Keratinocyte (primary cell): ENCODE results near the gene FAM120C. TPM values are rescaled to one million over a fixed set of nuclear protein-coding genes. Genes with fewer than 3 reads are reported as not detected.

Experiments
- DNase-seq: peaks from one replicate; pipeline ENCODE4 v3.0.0-alpha.2; 2011; ENCODE audit warnings: low read depth, missing footprints, low spot score
- FAIRE-seq: peaks from 2 replicates; lab custom pipeline; 2011; peaks lifted over from hg19 to GRCh38; lab: Jason Lieb, UNC
- H2AFZ ChIP-seq: 2 replicates; pipeline ENCODE4 v1.6.0; 2012; ENCODE audit warnings: low read length, control low read depth, inconsistent platforms; ENCODE audit not compliant: control insufficient read depth
- H3K27ac ChIP-seq: 2 replicates; pipeline ENCODE4 v1.5.1; 2011; ENCODE audit warnings: low read length; ENCODE audit not compliant: control insufficient read depth, insufficient read depth
- H3K27me3 ChIP-seq: 3 replicates; pipeline ENCODE4 v1.6.0; 2011; ENCODE audit warnings: low read length; ENCODE audit not compliant: control insufficient read depth, insufficient read depth; ENCODE audit errors: extremely low read depth
- H3K36me3 ChIP-seq, 2 experiments: 2 replicates in 1 of 2; 3 replicates in 1 of 2; pipeline ENCODE4 v1.5.1; 2011; ENCODE audit warnings: low read length in 2 of 2, mild to moderate bottlenecking in 1 of 2; ENCODE audit not compliant: control insufficient read depth in 2 of 2, insufficient read depth in 2 of 2; ENCODE audit errors: extremely low read depth in 1 of 2
- H3K4me1 ChIP-seq: 3 replicates; pipeline ENCODE4 v1.5.1; 2011; ENCODE audit warnings: low read length; ENCODE audit not compliant: control insufficient read depth, insufficient read depth; ENCODE audit errors: extremely low read depth
- H3K4me2 ChIP-seq: 3 replicates; pipeline ENCODE4 v1.6.0; 2011; ENCODE audit warnings: low read depth, low read length; ENCODE audit not compliant: control insufficient read depth, insufficient read depth; ENCODE audit errors: extremely low read depth
- H3K4me3 ChIP-seq, 3 experiments: fragments of 200-600 bp in 1 of 3; sonication (generic) in 1 of 3; 2 replicates in 2 of 3; 3 replicates in 1 of 3; pipeline ENCODE4 v1.5.1; 2011 to 2016; ENCODE audit warnings: low read length in 3 of 3, mild to moderate bottlenecking in 3 of 3, control low read depth in 2 of 3, inconsistent platforms in 1 of 3, low read depth in 1 of 3, mixed read lengths in 1 of 3, mixed run types in 1 of 3, moderate library complexity in 1 of 3; ENCODE audit not compliant: control insufficient read depth in 2 of 3, insufficient read depth in 2 of 3; ENCODE audit errors: extremely low read depth in 1 of 3
- H3K79me2 ChIP-seq: 2 replicates; pipeline ENCODE4 v1.6.0; 2012; ENCODE audit warnings: low read length; ENCODE audit not compliant: control insufficient read depth, insufficient read depth
- H3K9ac ChIP-seq: 3 replicates; pipeline ENCODE4 v1.6.0; 2011; ENCODE audit warnings: low read length; ENCODE audit not compliant: control insufficient read depth, insufficient read depth; ENCODE audit errors: extremely low read depth
- H3K9me1 ChIP-seq: 3 replicates; pipeline ENCODE4 v1.6.0; 2011; ENCODE audit warnings: low read length; ENCODE audit not compliant: control insufficient read depth, insufficient read depth; ENCODE audit errors: extremely low read depth
- H3K9me3 ChIP-seq: 2 replicates; pipeline ENCODE4 v1.5.1; 2012; ENCODE audit warnings: low read depth, low read length; ENCODE audit not compliant: control insufficient read depth
- H4K20me1 ChIP-seq: 3 replicates; pipeline ENCODE4 v1.6.0; 2011; ENCODE audit warnings: low read length; ENCODE audit not compliant: control insufficient read depth, insufficient read depth; ENCODE audit errors: extremely low read depth
- EZH2 ChIP-seq: IDR thresholded peaks from one replicate; pipeline ENCODE4 v1.6.1; 2012; ENCODE audit warnings: inconsistent platforms, mild to moderate bottlenecking, low read length, moderate library complexity
- dilution Hi-C: fragments of 300-500 bp; cut with MboI; formaldehyde crosslinking; loops from one replicate; pipeline ENCODE4 v1.7.0; 2020; ENCODE audit warnings: low sequenced_read_pairs; ENCODE audit not compliant: extremely low pct_ligation_motif_present
- polyA plus RNA-seq, 5 experiments: library from polyadenylated mRNA; depleted of rRNA in 3 of 5; stranded (reverse) in 3 of 5; stranded (forward) in 1 of 5; unstranded in 1 of 5; fragments of >200 nt; gene quantifications; 1 replicate in 1 of 5; 2 replicates in 3 of 5; 3 replicates in 1 of 5; pipeline versions ENCODE4 v1.2.1 to v1.2.3, GENCODE V29; 2011 to 2012; ENCODE audit warnings: missing spikeins in 2 of 5, low read depth in 1 of 5, low replicate concordance in 1 of 5
- TF ChIP-seq, protein P1 (sequence below), 3 experiments: IDR thresholded peaks in 1 of 3; conservative IDR thresholded peaks in 1 of 3; optimal IDR thresholded peaks in 1 of 3; 2 replicates in 2 of 3; 3 replicates in 1 of 3; pipeline versions ENCODE3 to v1.5.1; 2011; ENCODE audit warnings: low read length in 3 of 3, mild to moderate bottlenecking in 3 of 3, moderate library complexity in 2 of 3, control low read depth in 1 of 3, inconsistent platforms in 1 of 3; ENCODE audit not compliant: insufficient read depth in 2 of 3; ENCODE audit errors: extremely low read depth in 1 of 3

Gene FAM120C
- polyA plus RNA-seq, 1 donor (not counting 4 experiments of a cell fraction or from before 2014, with no cell fraction given), result 1.9 TPM

DNA sequence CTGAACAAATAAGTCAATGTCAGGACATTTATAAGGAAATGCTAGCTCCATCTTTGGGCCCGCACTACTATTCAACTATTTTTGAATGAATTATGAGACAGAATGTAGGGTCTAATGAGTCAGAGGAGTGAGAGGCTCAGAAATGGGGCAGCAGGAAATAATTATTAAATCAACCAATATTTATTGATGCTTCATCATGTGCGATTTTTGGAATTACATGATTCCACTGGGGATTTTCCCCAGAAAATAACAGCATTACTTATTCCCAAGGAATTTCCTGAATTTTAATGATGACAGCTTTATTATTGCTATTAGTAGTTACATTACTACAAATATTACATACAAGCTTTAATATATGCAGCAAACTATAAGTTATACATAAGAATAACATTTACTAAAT lies 89.5 kb downstream of the FAM120C start:
- FAIRE-seq (no peak), DNase-seq (no peak)
- Histone ChIP-seq H2AFZ (no peak overlapping the region), H3K27me3 (no peaks in the 10 kb centered on the region), H3K9me3 (no peaks in the 10 kb centered on the region), H3K4me3 (no peak overlapping the region), H3K27ac (no peak overlapping the region), H3K9ac (no peak overlapping the region), H3K4me1 (no peaks in the 10 kb centered on the region), H3K4me2 (no peak overlapping the region), H4K20me1 (no peaks in the 10 kb centered on the region), H3K79me2 (no peaks in the 10 kb centered on the region), H3K36me3 (no peaks in the 10 kb centered on the region), H3K9me1 (no peaks in the 10 kb centered on the region)
- dilution Hi-C loops, result no loop called here
- TF ChIP-seq EZH2, result no peak
- TF ChIP-seq, protein P1, sequence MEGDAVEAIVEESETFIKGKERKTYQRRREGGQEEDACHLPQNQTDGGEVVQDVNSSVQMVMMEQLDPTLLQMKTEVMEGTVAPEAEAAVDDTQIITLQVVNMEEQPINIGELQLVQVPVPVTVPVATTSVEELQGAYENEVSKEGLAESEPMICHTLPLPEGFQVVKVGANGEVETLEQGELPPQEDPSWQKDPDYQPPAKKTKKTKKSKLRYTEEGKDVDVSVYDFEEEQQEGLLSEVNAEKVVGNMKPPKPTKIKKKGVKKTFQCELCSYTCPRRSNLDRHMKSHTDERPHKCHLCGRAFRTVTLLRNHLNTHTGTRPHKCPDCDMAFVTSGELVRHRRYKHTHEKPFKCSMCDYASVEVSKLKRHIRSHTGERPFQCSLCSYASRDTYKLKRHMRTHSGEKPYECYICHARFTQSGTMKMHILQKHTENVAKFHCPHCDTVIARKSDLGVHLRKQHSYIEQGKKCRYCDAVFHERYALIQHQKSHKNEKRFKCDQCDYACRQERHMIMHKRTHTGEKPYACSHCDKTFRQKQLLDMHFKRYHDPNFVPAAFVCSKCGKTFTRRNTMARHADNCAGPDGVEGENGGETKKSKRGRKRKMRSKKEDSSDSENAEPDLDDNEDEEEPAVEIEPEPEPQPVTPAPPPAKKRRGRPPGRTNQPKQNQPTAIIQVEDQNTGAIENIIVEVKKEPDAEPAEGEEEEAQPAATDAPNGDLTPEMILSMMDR (optimal IDR thresholded peaks at IDR 0.05 in 1 of 3, IDR thresholded peaks at IDR 0.05 in 1 of 3, conservative IDR thresholded peaks at IDR 0.05 in 1 of 3; ENCODE audit: extremely low read depth in 1 of 3, insufficient read depth in 2 of 3, low read length in 3 of 3), result no peak

DNA sequence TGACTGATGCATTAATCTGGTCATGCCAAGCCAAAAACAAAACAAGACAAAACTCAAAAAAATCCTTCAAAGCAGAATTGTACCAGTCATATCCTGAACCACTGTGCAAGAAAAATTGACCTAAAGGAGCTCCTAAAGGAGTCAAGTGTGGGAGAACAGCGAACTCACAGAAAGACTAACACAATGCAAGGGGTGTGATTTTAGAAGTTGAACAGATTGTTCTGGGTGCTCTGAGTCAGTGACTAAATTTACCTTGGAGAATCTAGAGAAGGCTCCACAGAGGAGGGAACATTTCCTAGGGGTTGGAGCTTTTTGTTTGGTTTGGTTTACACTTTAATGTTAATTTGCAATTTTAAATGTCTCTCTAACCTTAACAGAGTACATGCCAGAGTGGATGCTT lies 89.9 kb downstream of the FAM120C start:
- H3K36me3 ChIP-seq, result no peaks in the 10 kb centered on the region
- no peak overlapping the region for H3K9ac ChIP-seq
- H3K4me1 ChIP-seq, result no peaks in the 10 kb centered on the region
- H3K9me3 ChIP-seq, result no peaks in the 10 kb centered on the region
- H3K4me3 ChIP-seq, result no peak overlapping the region
- dilution Hi-C loops, result no loop called here
- no peak overlapping the region for H3K27ac ChIP-seq
- H3K4me2 ChIP-seq, result no peak overlapping the region
- no peak for DNase-seq
- FAIRE-seq, result no peak
- H3K27me3 ChIP-seq, result no peaks in the 10 kb centered on the region
- no peak for TF ChIP-seq EZH2
- TF ChIP-seq, protein P1 (optimal IDR thresholded peaks at IDR 0.05 in 1 of 3, IDR thresholded peaks at IDR 0.05 in 1 of 3, conservative IDR thresholded peaks at IDR 0.05 in 1 of 3; ENCODE audit: extremely low read depth in 1 of 3, insufficient read depth in 2 of 3, low read length in 3 of 3), result no peak
- no peak overlapping the region for H2AFZ ChIP-seq
- no peaks in the 10 kb centered on the region for H4K20me1 ChIP-seq
- no peaks in the 10 kb centered on the region for H3K9me1 ChIP-seq
- no peaks in the 10 kb centered on the region for H3K79me2 ChIP-seq
